ENCODE results near the gene AGBL5. TPM values are rescaled to one million over a fixed set of nuclear protein-coding genes. Genes with fewer than 3 reads are reported as not detected.

AGBL5 gene
- total RNA-seq, 2 donors from 2014 or later = 13.1 to 14.3 TPM

DNA sequence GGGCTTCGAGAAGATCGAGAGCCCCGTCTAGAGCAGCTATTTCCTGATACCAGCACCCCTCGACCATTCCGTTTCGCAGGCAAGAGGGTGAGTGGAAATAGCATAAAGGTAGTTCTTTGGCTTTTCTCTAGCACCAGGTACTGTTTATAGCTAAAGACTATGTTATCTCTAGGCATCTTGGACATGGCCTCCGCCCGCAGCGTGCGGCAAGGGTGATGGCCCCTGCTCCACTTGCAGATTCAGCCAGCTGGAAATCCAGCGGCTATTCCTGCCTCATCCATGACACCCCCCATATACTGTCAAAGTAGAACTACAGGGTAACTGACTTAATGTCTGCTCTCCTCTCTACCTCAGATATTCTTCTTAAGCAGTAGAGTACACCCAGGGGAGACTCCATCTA, 3.3 kb downstream of the AGBL5 start:
- H3K9me3 Mint-ChIP-seq = peaks cover 8% of the 10 kb centered on the region
- no peak for ATAC-seq (replicated peaks)
- H3K36me3 Mint-ChIP-seq (ENCODE audit: low read depth) = peaks cover 53% of the 10 kb centered on the region
- H3K27ac Mint-ChIP-seq = no peak overlapping the region
- H3K27me3 Mint-ChIP-seq = peaks cover 6% of the 10 kb centered on the region
- H3K4me3 Mint-ChIP-seq = no peak overlapping the region
- H3K4me1 Mint-ChIP-seq = peaks cover 18% of the 10 kb centered on the region

DNA sequence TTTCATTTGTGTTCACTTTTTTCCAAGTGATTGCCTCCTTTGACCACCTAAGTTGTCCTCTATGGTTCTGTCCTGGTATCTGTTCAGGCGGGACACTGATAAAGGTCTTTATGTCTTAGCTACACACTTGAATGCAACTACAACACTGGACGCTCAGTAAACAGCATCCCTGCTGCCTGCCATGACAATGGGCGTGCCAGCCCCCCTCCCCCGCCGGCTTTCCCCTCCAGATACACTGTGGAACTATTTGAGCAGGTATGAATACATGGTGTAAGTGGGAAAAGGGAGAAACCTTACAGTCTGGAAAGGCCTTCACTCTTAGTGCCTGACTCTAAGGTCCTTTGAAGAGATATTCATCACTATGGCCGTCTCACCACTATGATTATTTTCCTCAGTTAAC, 5.7 kb downstream of the AGBL5 start:
- no peaks in the 10 kb centered on the region for H3K9me3 Mint-ChIP-seq
- no peak overlapping the region for H3K27ac Mint-ChIP-seq
- ATAC-seq (replicated peaks) = no peak

DNA sequence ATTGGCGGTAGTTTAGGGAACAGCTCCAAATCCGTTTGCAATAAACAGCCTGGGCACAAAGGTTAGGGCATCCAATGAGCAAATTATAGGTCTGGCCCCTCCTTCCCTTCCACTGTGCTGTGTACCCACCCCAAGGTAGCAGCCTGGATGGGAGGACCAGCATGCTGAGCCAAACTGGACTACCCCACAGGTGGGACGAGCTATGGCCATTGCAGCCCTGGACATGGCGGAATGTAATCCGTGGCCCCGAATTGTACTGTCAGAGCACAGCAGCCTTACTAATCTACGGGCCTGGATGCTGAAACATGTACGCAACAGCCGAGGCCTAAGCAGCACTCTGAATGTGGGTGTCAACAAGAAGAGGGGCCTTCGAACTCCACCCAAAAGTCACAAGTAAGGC, 6.7 kb downstream of the AGBL5 start:
- Mint-ChIP-seq H3K27me3 (no peaks in the 10 kb centered on the region), H3K36me3 (ENCODE audit: low read depth) (peaks cover 68% of the 10 kb centered on the region), H3K27ac (no peak overlapping the region), H3K4me1 (peaks cover 7% of the 10 kb centered on the region), H3K4me3 (no peak overlapping the region), H3K9me3 (no peaks in the 10 kb centered on the region)
- ATAC-seq (replicated peaks) = no peak

More for the DNA sequence above, 5.7 kb downstream of the AGBL5 start:
- no peaks in the 10 kb centered on the region for H3K27me3 Mint-ChIP-seq
- no peak overlapping the region for H3K4me3 Mint-ChIP-seq
- H3K4me1 Mint-ChIP-seq = peaks cover 2% of the 10 kb centered on the region
- H3K36me3 Mint-ChIP-seq (ENCODE audit: low read depth) = peaks cover 57% of the 10 kb centered on the region

DNA sequence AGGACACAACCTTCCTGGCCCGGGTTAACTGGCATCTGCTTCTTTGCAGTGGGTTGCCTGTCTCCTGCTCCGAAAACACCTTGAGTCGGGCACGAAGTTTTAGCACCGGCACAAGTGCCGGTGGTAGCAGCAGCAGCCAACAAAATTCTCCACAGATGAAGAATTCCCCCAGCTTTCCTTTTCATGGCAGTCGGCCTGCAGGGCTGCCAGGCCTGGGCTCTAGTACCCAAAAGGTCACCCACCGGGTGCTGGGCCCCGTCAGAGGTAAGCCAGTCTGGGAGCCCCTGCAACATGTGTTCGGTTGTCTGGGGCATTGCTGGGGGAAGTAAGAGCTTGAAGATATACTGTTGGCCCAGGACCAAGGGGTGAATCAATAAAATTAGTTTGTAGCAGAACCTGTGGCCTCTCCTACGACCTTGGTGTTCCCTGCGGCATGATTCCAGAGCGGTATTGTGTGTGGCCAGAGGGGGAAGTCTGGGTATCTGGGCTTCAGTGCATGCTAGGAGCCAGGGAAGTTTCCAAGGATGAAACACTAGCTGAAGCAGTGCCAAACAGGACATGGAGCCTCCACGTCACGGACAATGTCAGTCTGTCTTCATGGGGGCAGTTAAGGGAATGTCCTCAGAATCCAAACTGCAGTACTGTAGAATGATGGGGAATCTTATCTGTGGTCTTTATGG, 7.8 kb downstream of the AGBL5 start:
- Mint-ChIP-seq H3K9me3 (no peaks in the 10 kb centered on the region), H3K27me3 (no peaks in the 10 kb centered on the region), H3K36me3 (ENCODE audit: low read depth) (peaks cover 77% of the 10 kb centered on the region), H3K4me3 (no peak overlapping the region), H3K27ac (no peak overlapping the region), H3K4me1 (peaks cover 7% of the 10 kb centered on the region)
- no peak for ATAC-seq (replicated peaks)

DNA sequence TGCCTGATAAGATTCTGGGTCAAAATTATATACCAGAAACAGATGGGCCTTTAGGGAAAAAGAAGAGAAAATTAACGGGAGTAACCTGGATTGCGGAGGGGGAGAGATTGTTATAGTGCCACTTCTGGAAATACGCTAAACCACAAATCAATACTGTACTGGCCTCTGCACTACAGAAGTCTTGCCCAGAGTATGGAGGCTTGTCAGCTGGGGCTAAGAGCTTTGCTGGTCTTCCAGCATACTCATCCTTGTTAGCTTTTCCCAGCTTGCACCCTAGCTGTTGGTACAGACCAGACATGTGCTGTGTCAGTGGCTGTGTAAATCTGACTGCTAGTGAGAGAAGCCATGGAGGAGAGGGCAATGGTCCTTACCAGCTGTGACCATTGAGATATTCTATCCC, 8.9 kb downstream of the AGBL5 start:
- H3K27ac Mint-ChIP-seq = no peak overlapping the region
- peaks cover 10% of the 10 kb centered on the region for H3K4me1 Mint-ChIP-seq
- ATAC-seq (replicated peaks) = no peak
- H3K4me3 Mint-ChIP-seq = no peak overlapping the region
- H3K9me3 Mint-ChIP-seq = no peaks in the 10 kb centered on the region
- H3K36me3 Mint-ChIP-seq (ENCODE audit: low read depth) = peaks cover 80% of the 10 kb centered on the region
- H3K27me3 Mint-ChIP-seq = no peaks in the 10 kb centered on the region

DNA sequence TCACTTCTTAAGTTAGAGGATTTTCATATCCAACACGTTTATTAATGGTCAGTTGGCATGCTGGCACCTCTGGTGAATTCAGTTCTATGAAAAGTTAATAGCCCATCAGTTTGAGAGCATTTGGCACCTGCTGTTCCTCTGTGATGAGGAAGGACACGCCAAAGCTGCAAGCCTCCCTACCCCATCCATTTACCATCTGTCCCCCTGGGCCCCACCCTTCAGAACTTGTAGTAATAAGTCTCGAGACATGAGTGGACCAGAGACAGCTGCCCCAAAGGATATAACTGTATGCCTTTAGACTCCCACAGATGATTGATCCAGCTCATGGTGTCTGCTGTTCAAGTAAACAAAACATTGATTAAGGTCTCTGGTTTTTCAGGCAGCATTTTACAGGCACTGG, 13.7 kb downstream of the AGBL5 start:
- H3K27ac Mint-ChIP-seq = peak overlapping the region; percentile 27
- peaks cover 97% of the 10 kb centered on the region for H3K36me3 Mint-ChIP-seq (ENCODE audit: low read depth)
- H3K4me1 Mint-ChIP-seq = peaks cover 30% of the 10 kb centered on the region
- no peak for ATAC-seq (replicated peaks)
- H3K4me3 Mint-ChIP-seq = no peak overlapping the region
- no peaks in the 10 kb centered on the region for H3K27me3 Mint-ChIP-seq
- no peaks in the 10 kb centered on the region for H3K9me3 Mint-ChIP-seq

DNA sequence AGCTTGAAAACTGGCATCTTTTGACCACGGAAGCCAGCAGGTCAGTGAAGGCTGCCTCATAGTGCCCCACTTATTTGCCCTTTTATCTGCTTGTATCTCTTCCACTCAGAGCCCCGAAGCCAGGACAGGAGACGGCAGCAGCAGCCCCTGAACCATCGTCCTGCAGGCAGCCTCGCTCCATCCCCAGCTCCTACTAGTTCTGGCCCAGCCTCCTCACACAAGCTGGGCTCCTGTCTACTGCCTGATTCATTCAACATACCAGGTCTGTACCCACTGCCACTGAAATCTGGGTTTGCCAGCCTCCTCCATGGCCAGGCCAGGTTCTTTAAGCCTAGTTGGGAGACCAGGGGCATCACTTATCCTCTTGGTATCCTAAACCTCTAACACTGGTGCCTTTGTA, 15.9 kb downstream of the AGBL5 start:
- no peaks in the 10 kb centered on the region for H3K27me3 Mint-ChIP-seq
- ATAC-seq (replicated peaks) = no peak
- no peak overlapping the region for H3K4me3 Mint-ChIP-seq
- no peak overlapping the region for H3K27ac Mint-ChIP-seq
- no peaks in the 10 kb centered on the region for H3K9me3 Mint-ChIP-seq
- H3K4me1 Mint-ChIP-seq = peaks cover 33% of the 10 kb centered on the region
- H3K36me3 Mint-ChIP-seq (ENCODE audit: low read depth) = peaks cover 88% of the 10 kb centered on the region

DNA sequence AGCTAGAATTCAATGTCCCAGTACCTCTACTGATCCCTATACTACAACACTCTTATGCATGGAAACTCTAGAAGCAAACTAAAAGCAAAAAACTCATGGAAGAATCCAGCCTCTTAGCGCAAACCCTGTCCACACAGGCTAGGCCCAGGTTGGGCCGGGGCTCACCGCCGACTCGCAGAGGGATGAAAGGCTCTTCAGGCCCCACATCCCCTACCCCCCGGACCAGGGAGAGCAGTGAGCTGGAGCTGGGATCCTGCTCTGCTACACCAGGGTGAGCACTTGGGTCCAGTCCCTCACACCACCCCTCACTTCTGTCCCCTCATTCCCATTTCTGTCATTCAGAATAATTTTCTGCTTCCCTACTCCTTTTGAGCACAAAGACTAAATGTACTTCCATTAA, 18.0 kb downstream of the AGBL5 start:
- no peak for ATAC-seq (replicated peaks)
- no peaks in the 10 kb centered on the region for H3K27me3 Mint-ChIP-seq
- H3K9me3 Mint-ChIP-seq = no peaks in the 10 kb centered on the region
- peak overlapping the region; percentile 81 for H3K27ac Mint-ChIP-seq
- peaks cover 69% of the 10 kb centered on the region for H3K36me3 Mint-ChIP-seq (ENCODE audit: low read depth)
- H3K4me1 Mint-ChIP-seq = peaks cover 33% of the 10 kb centered on the region
- peak overlapping the region; percentile 97 for H3K4me3 Mint-ChIP-seq

DNA sequence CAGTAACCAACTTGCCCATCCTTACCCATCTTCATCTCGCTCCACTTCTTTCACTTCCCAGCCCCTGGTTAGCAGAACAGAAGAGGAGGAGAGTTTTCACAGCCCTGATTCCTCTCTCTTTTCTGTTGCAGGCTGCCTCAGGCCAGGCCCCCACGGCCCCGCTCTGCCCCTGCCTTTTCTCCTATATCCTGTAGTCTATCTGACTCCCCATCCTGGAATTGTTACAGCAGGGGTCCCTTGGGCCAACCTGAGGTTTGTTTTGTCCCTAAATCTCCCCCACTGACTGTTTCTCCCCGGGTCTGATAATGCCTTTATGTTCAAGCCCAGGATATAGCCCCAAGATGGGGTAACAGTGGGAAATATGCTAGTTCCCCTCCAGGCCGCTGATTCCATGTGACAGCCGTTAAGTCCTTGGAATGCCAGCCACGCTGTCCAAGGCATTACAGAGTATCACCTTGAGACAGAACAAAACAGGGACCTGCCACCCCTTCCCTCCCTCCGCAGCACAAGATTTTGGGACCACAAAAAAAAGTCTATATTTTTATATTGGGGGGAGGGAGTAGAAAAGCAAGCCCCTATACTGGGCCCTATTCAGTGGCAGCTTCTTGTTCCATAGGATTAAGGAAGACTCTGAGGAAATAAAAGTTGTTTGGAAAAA, 18.6 kb downstream of the AGBL5 start:
- Mint-ChIP-seq H3K9me3 (no peaks in the 10 kb centered on the region), H3K4me3 (peak overlapping the region; percentile 97), H3K36me3 (ENCODE audit: low read depth) (peaks cover 62% of the 10 kb centered on the region), H3K27me3 (no peaks in the 10 kb centered on the region), H3K27ac (peak overlapping the region; percentile 96), H3K4me1 (peaks cover 39% of the 10 kb centered on the region)
- ATAC-seq (replicated peaks) = no peak

DNA sequence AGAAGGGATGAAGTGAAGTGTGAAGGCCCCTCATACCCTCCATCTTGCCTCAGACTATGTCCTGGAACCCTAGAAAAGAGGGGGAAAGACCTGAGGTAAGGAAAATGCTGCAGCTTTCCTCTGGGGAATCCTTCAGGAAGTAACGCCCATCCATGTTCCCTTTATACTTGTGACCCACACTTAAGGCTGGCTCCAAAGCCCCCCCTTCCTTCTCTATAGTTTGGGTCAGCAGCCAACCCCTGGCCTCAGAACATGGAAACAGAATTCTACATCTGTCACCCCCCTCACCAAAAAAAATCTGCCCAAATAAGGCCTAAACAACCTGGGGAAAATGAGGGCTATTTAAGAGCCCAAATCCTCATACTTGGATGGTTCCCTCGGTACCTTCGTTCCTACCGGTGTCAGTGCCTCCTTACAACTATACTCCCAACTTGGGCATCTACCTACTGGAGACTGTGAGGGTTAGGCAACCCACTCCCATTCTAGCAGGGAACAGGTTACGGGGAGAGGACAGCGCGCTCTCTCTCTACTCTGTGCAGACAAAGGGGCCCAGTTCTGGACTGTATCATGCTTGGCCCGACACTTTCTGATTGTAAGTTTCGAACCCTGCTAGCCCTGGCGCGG, 19.3 kb downstream of the AGBL5 start:
- Mint-ChIP-seq H3K9me3 (no peaks in the 10 kb centered on the region), H3K4me3 (peak overlapping the region; percentile 97), H3K4me1 (peaks cover 34% of the 10 kb centered on the region), H3K27ac (peak overlapping the region; percentile 96), H3K27me3 (no peaks in the 10 kb centered on the region), H3K36me3 (ENCODE audit: low read depth) (peaks cover 56% of the 10 kb centered on the region)
- ATAC-seq (replicated peaks) = no peak

DNA sequence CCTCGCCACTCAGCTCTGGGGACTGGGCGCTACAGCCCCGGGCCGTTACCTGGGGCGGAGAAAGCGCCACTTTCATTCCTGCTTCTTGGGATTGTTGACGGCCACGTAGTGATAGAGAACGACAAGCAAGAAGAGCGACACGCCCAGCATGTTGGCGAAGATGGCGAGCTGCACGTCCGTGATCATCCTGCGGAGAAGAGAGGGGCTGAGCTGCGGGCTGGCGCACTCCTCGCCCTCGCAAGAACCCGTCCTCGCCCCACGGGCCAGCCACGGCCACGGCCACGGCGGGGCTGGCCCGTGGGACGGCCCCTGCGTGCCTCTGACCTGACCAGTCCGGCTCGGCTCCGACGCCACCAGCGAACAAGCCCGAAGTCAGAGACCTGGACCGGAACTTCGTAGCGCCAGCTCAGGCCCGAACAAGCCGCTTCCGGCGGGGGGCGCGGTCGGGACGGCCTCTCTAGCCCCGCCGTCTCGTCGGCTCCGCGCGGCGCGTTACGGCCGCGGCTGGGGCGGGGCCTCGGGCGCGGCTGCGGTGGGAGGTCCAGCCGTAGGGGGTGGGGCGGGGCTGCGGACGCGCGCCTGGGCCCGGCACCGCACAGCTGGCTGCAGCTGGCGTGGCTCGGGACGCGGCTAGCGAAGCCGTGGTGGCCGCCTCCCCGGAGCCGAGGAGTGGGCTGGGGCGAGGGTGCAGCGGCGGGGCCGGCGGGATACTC, 20.0 kb downstream of the AGBL5 start, which contains the start of gene OST4:
OST4 (minus strand) TSS at position 378 of the 713 bp plus-strand sequence.
- peaks cover 34% of the 10 kb centered on the region for H3K4me1 Mint-ChIP-seq
- H3K4me3 Mint-ChIP-seq = peak within 1 kb of the TSS; percentile 97
- no peaks in the 10 kb centered on the region for H3K27me3 Mint-ChIP-seq
- H3K36me3 Mint-ChIP-seq (ENCODE audit: low read depth) = peaks cover 49% of the 10 kb centered on the region
- no peaks in the 10 kb centered on the region for H3K9me3 Mint-ChIP-seq
- peak within 1 kb of the TSS; percentile 96 for H3K27ac Mint-ChIP-seq
- ATAC-seq (replicated peaks) = peak; percentile 96

DNA sequence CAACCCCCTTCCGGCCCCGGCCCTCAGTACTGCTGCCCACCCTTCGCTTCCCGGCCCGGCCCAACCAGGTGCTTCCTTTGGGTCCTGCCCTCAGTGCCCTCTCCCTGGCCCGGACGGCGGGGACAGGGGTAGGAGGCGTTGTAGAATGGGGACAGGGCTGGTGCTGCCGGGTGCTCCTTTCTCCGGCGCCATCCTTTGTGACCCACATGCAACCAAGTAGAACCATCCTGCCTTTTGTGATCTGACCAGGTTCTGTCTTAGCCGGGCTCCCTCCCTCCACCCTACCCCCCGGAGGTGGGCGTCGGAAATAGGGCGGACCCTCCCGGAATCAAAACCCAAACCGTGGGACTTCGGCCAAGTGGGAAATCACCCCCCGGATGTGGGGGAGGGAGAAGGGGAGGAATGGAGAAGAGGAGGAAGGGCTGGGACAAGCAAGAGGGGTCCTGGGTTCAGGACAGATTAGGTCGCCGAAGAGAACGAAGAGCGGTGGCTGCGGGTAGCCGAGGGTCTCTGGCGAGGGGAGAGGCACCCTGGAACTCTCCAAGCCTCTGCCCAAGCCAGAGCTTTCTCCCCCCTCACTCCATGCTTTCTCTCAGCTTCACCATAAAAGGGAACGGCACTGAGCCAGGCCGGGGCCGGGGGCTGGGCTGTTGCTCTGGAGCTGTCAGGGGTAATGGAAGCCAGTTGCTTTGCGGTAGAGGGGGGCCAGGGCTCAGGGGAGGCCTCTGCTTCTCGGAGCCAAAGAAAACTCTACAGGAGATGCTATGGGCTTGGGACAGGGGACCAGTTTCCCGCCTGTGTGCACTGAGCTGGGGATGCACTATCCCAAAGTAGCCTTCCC, 20.7 kb downstream of the AGBL5 start:
- H3K27me3 Mint-ChIP-seq = no peaks in the 10 kb centered on the region
- peak overlapping the region; percentile 97 for H3K4me3 Mint-ChIP-seq
- H3K36me3 Mint-ChIP-seq (ENCODE audit: low read depth) = peaks cover 41% of the 10 kb centered on the region
- no peaks in the 10 kb centered on the region for H3K9me3 Mint-ChIP-seq
- ATAC-seq (replicated peaks) = peak; percentile 31
- peak overlapping the region; percentile 93 for H3K27ac Mint-ChIP-seq
- peaks cover 34% of the 10 kb centered on the region for H3K4me1 Mint-ChIP-seq

DNA sequence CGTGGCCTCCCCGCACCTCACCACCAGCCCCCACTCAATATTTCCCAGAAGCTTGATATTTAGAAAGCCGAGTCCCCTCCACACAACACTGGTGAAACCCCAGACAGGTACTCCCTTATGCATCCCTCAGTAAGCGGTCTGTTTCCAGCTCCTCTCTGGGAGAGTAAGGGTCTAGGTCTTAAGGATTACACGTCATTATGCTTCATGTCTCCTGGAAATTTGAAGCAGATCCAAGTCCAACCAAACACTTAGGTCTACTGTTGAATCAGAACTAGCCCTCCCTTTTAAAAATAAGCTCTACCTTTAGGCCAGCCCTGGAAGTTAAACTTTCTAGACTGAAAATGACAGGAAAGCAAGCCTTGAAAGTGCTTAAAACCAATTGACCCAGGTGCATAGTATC, 21.5 kb downstream of the AGBL5 start:
- Mint-ChIP-seq H3K4me3 (peak overlapping the region; percentile 97), H3K9me3 (no peaks in the 10 kb centered on the region)

DNA sequence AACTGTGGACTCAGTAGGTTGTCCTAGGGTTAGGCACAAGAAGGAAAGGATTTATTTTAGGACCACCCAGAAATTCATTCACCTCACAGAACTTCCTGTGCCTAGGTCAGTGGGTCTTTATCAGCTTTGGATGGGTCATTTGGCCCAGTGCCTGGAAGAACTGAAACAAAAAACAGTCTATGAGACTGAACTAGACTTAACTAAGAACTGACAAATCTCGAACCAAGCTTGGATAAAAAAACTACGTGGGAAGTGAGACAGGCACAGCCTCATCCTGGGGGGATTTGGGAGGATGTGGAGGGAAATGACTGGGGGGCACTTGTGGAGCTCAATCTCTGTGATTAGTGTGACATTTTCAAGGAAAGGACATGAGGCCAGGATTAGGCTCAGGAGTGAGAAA, 22.3 kb downstream of the AGBL5 start:
- Mint-ChIP-seq H3K27ac (peak overlapping the region; percentile 70), H3K4me1 (peaks cover 33% of the 10 kb centered on the region), H3K4me3 (peak overlapping the region; percentile 97)

More for the DNA sequence above, 21.5 kb downstream of the AGBL5 start:
- H3K36me3 Mint-ChIP-seq (ENCODE audit: low read depth) = peaks cover 34% of the 10 kb centered on the region
- H3K27ac Mint-ChIP-seq = peak overlapping the region; percentile 93
- H3K27me3 Mint-ChIP-seq = no peaks in the 10 kb centered on the region
- peaks cover 34% of the 10 kb centered on the region for H3K4me1 Mint-ChIP-seq
- ATAC-seq (replicated peaks) = no peak

More for the DNA sequence above, 22.3 kb downstream of the AGBL5 start:
- Mint-ChIP-seq H3K9me3 (no peaks in the 10 kb centered on the region), H3K36me3 (ENCODE audit: low read depth) (peaks cover 26% of the 10 kb centered on the region), H3K27me3 (no peaks in the 10 kb centered on the region)
- no peak for ATAC-seq (replicated peaks)
